K562 (cell line): ENCODE data around the gene PATE1.

Experiments
- NFIC ChIP-seq: fragments of 450-650 bp; IDR thresholded peaks from 2 replicates; pipeline ENCODE4 v1.6.1; 2017; ENCODE audit warnings: mild to moderate bottlenecking, inconsistent platforms
- POLR2A ChIP-seq: fragments of 450-650 bp; conservative IDR thresholded peaks from 2 replicates; pipeline ENCODE4 v1.6.1; 2016
- ZFPM2 ChIP-seq: fragments of 250-450 bp; sonication (Bioruptor Pico); IDR thresholded peaks from 2 replicates; pipeline ENCODE4 v1.5.1; 2022; ENCODE audit warnings: mild to moderate bottlenecking

GRCh38 chr11:125784678-125785077 is 38.6 kb downstream of the PATE1 start:
- no peak for TF ChIP-seq ZFPM2
- TF ChIP-seq POLR2A = no peak
- no peak for TF ChIP-seq NFIC
